DMS114 treated with DMSO at 0.1 percent for 48 hours (cell line): ENCODE measurements around the gene STARD8.

ENCODE experiments used
- DNase-seq: peaks from one replicate; lab custom pipeline; 2025; ENCODE audit not compliant: unreplicated experiment; lab: John Stamatoyannopoulos, UW

Gene STARD8

DNA sequence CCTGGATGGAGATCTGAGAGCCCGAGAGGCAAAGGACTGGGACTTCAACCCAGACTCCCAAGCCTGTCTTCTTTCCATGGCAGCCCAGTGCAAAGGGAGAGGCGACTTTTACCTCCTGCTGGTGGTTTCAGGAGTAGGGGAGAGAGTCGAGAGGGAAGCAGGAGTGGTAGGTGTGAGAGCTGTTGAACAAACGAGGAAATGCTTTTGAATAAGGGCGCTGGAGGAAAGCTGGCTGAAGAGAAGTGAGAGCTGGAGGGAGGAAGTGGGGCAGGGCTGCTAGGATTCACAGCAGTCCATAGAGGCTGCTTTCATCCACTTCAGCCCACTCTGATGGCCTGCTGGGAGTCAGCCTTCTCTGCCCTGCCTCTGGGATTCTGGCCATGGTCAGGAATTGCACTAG is 99.5 kb downstream of the STARD8 start:
- no peak for DNase-seq

DNA sequence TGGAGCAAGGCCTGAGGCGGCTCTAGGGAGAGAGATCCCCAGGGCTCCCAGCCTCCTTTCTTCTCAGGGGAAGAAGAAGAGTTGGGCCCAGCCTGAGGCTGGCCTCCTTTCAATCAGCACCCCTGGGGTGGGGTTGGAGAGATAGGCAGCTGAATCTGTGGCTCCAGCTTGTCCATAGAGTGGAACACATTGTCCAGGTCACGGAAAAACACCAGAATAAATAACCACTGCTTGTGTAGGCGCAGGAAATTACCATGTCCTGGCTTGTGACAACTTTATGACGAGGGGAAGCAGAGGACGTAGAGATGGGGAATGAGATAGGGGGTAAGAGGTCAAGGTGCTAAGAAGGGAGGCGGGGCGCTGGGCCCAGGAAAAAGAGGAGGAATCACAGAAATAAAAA is 100.6 kb downstream of the STARD8 start:
- DNase-seq, result no peak

GRCh38 chrX:68749426-68749825 is 102.0 kb downstream of the STARD8 start:
- no peak for DNase-seq

- DNase-seq, result no peak
Observed at GRCh38 chrX:68750316-68750715, 102.8 kb downstream of the STARD8 start.

GRCh38 chrX:68751372-68751771 is 103.9 kb downstream of the STARD8 start:
- no peak for DNase-seq

- no peak for DNase-seq
Observed at GRCh38 chrX:68753218-68753617, 105.8 kb downstream of the STARD8 start.

DNA sequence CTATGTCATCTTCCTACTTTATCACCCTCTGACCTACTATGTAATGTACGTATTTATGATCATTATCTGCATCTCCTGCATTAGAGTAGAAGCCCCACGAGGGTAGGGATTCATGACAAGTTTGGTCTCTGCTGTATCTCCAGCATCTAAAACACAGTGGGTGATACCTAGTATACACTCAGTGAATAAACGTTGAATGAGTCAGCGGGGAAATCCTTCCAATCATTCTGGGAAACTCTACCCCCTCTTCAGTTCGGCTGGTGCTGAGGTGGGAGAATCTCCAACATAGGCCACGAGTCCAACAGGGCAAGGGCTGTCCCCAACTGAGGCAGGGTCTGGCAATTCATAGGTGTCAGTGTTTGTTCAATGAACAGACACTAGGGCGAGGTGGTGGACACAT is 106.9 kb downstream of the STARD8 start:
- DNase-seq, result no peak

GRCh38 chrX:68755616-68756125 is 108.2 kb downstream of the STARD8 start:
- DNase-seq, result no peak

- DNase-seq, result no peak
Observed at GRCh38 chrX:68757331-68757730, 109.9 kb downstream of the STARD8 start.

DNA sequence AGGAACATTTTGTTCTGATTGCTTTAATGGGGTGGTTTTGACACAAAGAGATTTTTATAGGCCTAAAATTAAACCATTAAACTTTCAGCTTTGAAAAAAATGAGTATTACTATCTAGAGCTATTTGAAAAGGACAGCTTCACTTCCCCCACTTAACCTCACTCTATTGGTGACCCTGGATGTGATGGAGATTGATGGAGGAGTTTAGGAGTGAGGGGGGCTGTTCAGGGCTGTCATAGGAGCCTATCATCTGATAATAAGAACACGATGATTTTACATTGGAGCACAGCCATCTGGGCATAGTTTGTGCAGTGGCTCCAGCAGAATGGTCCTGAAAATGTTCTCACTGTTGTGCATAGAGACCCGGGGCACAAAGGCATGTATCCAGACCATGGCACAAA is 110.3 kb downstream of the STARD8 start:
- no peak for DNase-seq

DNA sequence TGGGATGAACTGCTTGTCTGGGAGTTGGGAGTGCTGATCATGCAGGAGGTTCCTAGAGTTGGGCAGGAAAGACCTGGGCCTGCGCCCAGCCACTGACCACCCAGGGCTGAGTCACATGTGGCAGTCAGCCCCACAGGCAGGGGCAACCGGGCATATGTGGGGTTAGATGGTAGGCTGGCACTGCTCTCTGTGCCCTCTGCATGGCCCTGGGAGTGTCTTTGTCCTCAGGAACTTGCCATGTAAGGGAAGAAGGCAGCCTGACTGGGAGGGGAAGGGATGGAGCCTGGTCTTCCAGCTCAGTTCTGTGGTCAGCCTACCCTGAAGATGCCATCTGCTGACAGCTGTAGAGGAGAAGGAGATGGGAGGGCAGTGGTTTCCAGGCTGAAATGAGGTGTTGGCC is 111.2 kb downstream of the STARD8 start:
- no peak for DNase-seq

GRCh38 chrX:68761086-68761485 is 113.6 kb downstream of the STARD8 start:
- no peak for DNase-seq

GRCh38 chrX:68762766-68763165 is 115.3 kb downstream of the STARD8 start:
- no peak for DNase-seq

- DNase-seq, result no peak
Observed at GRCh38 chrX:68763481-68763880, 116.0 kb downstream of the STARD8 start.
